CD4-positive, CD25-positive, alpha-beta regulatory T cell (primary cell): ENCODE results near the gene OR1D2. TPM values are rescaled to one million over a fixed set of nuclear protein-coding genes. Genes with fewer than 3 reads are reported as not detected.
"Not testable (repeated sequence)": the region's sequence is repeated elsewhere in the genome, so short reads cannot be mapped to it uniquely, and the experiment has no call there.

Experiments used
- ATAC-seq, 2 donors: fragments of 150-1000 bp; cut with Tn5 transposase; one replicate each; pipeline ENCODE4 v1.10.0; 2021; ENCODE audit warnings: low read depth in 2 of 2, moderate number of reproducible peaks in 2 of 2, moderate library complexity in 1 of 2
- DNase-seq, 3 donors: peaks; one replicate each; pipeline versions ENCODE4 v3.0.0 to v3.0.0-alpha.2; 2012 to 2022; ENCODE audit warnings: mixed read lengths in 1 of 3
- H3K27ac ChIP-seq: one replicate; pipeline ENCODE4 v1.7.0; 2013; ENCODE audit warnings: mild to moderate bottlenecking, low read length; ENCODE audit not compliant: insufficient read depth, poor library complexity, severe bottlenecking
- H3K27me3 ChIP-seq: one replicate; pipeline ENCODE4 v1.7.0; 2013; ENCODE audit warnings: low read length; ENCODE audit not compliant: control insufficient read depth, insufficient read depth
- H3K36me3 ChIP-seq: one replicate; pipeline ENCODE4 v1.7.0; 2013; ENCODE audit warnings: mild to moderate bottlenecking, low read length, moderate library complexity; ENCODE audit not compliant: control insufficient read depth, insufficient read depth
- H3K4me1 ChIP-seq: 2 replicates; pipeline ENCODE4 v1.7.0; 2013; ENCODE audit warnings: mild to moderate bottlenecking, low read length; ENCODE audit not compliant: insufficient read depth, control insufficient read depth, poor library complexity, severe bottlenecking
- H3K4me3 ChIP-seq: one replicate; pipeline ENCODE4 v1.7.0; 2013; ENCODE audit warnings: low read depth, mild to moderate bottlenecking, low read length, moderate library complexity
- H3K9me3 ChIP-seq, 2 experiments: 1 replicate in 1 of 2; 2 replicates in 1 of 2; pipeline ENCODE4 v1.7.0; 2013; ENCODE audit warnings: low read length in 2 of 2, mild to moderate bottlenecking in 1 of 2, moderate library complexity in 1 of 2; ENCODE audit not compliant: control insufficient read depth in 2 of 2
- H3K27ac Mint-ChIP-seq, 3 donors: one replicate each; pipeline ENCODE4 v1.8.0; 2020 to 2022; ENCODE audit warnings: mild to moderate bottlenecking in 3 of 3, mixed read lengths in 3 of 3, moderate library complexity in 2 of 3
- H3K27me3 Mint-ChIP-seq: one replicate; pipeline ENCODE4 v1.8.0; 2022; ENCODE audit warnings: mild to moderate bottlenecking, mixed read lengths
- H3K36me3 Mint-ChIP-seq: one replicate; pipeline ENCODE4 v1.8.0; 2020; ENCODE audit warnings: mixed read lengths
- H3K4me1 Mint-ChIP-seq, 4 donors: one replicate each; pipeline ENCODE4 v1.8.0; 2020 to 2022; ENCODE audit warnings: mixed read lengths in 4 of 4, mild to moderate bottlenecking in 1 of 4
- H3K4me3 Mint-ChIP-seq, 4 donors: one replicate each; pipeline ENCODE4 v1.8.0; 2020 to 2022; ENCODE audit warnings: mild to moderate bottlenecking in 4 of 4, mixed read lengths in 4 of 4, moderate library complexity in 3 of 4
- H3K9me3 Mint-ChIP-seq, 7 donors: one replicate each; pipeline ENCODE4 v1.8.0; 2020 to 2022; ENCODE audit warnings: mixed read lengths in 7 of 7, mild to moderate bottlenecking in 3 of 7, moderate library complexity in 2 of 7
- polyA plus RNA-seq, 4 donors: library from polyadenylated mRNA; unstranded; fragments of 300-500 nt; fragmentation: Illumina TruSeq; gene quantifications; one replicate each; pipeline ENCODE4 v1.2.3, GENCODE V29; 2021
- total RNA-seq: library from RNA; stranded (reverse); gene quantifications from one replicate; pipeline ENCODE4 v1.2.3, GENCODE V29; 2022

Gene OR1D2, protein sequence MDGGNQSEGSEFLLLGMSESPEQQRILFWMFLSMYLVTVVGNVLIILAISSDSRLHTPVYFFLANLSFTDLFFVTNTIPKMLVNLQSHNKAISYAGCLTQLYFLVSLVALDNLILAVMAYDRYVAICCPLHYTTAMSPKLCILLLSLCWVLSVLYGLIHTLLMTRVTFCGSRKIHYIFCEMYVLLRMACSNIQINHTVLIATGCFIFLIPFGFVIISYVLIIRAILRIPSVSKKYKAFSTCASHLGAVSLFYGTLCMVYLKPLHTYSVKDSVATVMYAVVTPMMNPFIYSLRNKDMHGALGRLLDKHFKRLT
- not detected for total RNA-seq
- not detected for polyA plus RNA-seq

DNA sequence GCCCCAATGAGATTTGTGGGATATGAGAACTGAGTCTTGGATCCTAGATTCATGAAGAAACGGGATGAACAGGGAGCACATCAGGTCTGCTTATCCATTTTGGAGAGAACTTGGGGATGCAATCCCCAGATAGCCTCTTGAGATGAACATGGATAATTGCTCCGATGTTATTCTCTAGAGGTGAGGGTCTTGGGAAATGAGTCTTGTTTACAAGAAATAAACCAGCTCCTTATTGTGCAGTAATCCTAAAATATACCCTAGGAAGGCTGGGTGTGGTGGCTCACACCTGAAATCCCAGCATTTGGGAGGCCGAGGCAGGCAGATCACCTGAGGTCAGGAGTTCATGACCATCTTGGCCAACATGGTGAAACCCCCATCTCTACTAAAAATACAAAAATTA, at the start of gene OR1D2:
Gene OR1D2, minus strand, starts transcription at position 101 of the 400 bp plus-strand sequence. CDS start 11,426 bp downstream, outside the sequence.
- Mint-ChIP-seq H3K36me3 (no peaks in the 10 kb centered on the region), H3K4me1 (no peaks in the 10 kb centered on the region), H3K9me3 (peaks cover 0 to 27% (median 12%) of the 10 kb centered on the region in 7 donors), H3K4me3 (no peak within 1 kb of the TSS), H3K27me3 (peaks cover 5% of the 10 kb centered on the region), H3K27ac (no peak within 1 kb of the TSS)
- no peaks in the 10 kb centered on the region for H3K36me3 ChIP-seq
- no peaks in the 10 kb centered on the region for H3K4me1 ChIP-seq
- ATAC-seq (no peak), DNase-seq (no peak)
- H3K27ac ChIP-seq: no peak within 1 kb of the TSS
- H3K9me3 ChIP-seq: peaks cover 5 to 8% of the 10 kb centered on the region in 2 experiments
- no peaks in the 10 kb centered on the region for H3K27me3 ChIP-seq
- no peak within 1 kb of the TSS for H3K4me3 ChIP-seq

DNA sequence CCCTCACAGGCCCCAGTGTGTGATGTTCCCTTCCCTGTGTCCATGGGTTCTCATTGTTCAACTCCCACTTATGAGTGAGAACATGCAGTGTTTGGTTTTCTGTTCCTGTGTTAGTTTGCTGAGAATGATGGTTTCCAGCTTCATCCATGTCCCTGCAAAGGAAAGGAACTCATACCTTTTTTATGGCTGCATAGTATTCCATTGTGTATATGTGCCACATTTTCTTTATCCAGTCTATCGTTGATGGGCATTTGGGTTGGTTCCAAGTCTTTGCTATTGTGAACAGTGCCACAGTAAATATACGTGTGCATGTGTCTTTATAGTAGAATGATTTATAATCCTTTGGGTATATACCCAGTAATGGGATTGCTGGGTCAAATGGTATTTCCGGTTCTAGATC, 33.3 kb upstream of the OR1D2 start:
- H3K4me1 Mint-ChIP-seq, DNase-seq, H3K9me3 ChIP-seq, H3K27ac ChIP-seq, H3K27me3 ChIP-seq, H3K4me3 ChIP-seq, H3K4me3 Mint-ChIP-seq, H3K27ac Mint-ChIP-seq, H3K4me1 ChIP-seq, H3K36me3 ChIP-seq, ATAC-seq, H3K36me3 Mint-ChIP-seq: not testable (repeated sequence)
- H3K9me3 Mint-ChIP-seq: peaks cover 0 to 15% (median 4%) of the 10 kb centered on the region in 7 donors
- peaks cover 20% of the 10 kb centered on the region for H3K27me3 Mint-ChIP-seq

DNA sequence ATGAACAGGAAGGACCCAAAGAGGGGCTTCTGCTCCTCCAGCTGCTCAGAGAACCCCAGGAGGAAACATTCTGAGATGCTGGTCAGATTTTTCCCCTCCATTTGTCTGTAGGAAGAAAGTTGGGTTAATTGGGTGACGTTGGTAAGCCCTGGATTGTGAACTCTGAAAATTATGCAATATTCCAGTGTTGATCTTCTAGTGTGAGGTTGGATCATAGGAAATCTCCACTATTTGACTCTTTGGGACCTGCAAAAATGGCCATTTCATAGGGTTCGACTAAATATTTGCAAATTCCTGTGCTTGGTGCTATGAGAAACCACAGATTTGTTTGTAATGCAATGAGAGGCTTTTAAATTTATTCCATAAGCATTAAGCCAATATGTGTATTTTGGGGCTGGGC, 23.2 kb upstream of the OR1D2 start, which contains the start of gene OR1G1:
Gene OR1G1, minus strand, starts transcription at position 101 of the 400 bp plus-strand sequence. Its CDS starts 0 bp downstream, at position 101.
- H3K27ac Mint-ChIP-seq: no peak within 1 kb of the TSS
- DNase-seq (no peak), ATAC-seq (no peak)

DNA sequence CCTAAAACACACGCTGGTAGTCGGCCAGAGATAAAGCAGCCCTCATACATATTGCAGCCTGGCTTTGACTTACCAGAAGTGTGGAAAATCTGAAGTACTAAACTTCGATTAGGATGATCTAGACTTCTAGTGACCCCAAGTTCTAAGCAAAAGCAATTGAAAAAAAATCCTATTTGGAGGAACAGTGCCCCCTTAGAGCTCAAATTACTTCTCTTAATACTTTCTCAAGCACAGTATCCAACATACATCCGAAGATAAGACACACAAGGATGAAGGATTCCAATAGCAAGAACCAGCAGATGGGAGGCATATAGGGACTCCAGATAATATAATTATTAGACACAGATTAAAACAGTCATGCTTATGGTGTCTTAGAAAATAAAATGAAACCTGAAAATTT, 30.4 kb downstream of the OR1D2 start:
- not testable (repeated sequence) for H3K4me3 Mint-ChIP-seq, H3K36me3 ChIP-seq, H3K4me3 ChIP-seq, H3K36me3 Mint-ChIP-seq, H3K4me1 Mint-ChIP-seq, H3K4me1 ChIP-seq, ATAC-seq, H3K9me3 ChIP-seq, H3K27ac Mint-ChIP-seq, H3K27ac ChIP-seq, H3K27me3 ChIP-seq
- H3K27me3 Mint-ChIP-seq: peaks cover 15% of the 10 kb centered on the region
- peak in 1 of 3 donors; percentile 19 for DNase-seq
- H3K9me3 Mint-ChIP-seq: peaks cover 0 to 13% (median 1%) of the 10 kb centered on the region in 7 donors

More for the DNA sequence above, 23.2 kb upstream of the OR1D2 start, which contains the start of gene OR1G1:
- H3K27me3 Mint-ChIP-seq: peaks cover 14% of the 10 kb centered on the region
- H3K9me3 ChIP-seq: no peaks in the 10 kb centered on the region
- no peak within 1 kb of the TSS for H3K4me3 ChIP-seq
- H3K4me1 ChIP-seq: no peaks in the 10 kb centered on the region
- H3K36me3 ChIP-seq: no peaks in the 10 kb centered on the region
- H3K27ac ChIP-seq: no peak within 1 kb of the TSS
- H3K36me3 Mint-ChIP-seq: no peaks in the 10 kb centered on the region
- H3K4me3 Mint-ChIP-seq: no peak within 1 kb of the TSS
- H3K4me1 Mint-ChIP-seq: no peaks in the 10 kb centered on the region
- peaks cover 10% of the 10 kb centered on the region for H3K27me3 ChIP-seq
- no peaks in the 10 kb centered on the region for H3K9me3 Mint-ChIP-seq

DNA sequence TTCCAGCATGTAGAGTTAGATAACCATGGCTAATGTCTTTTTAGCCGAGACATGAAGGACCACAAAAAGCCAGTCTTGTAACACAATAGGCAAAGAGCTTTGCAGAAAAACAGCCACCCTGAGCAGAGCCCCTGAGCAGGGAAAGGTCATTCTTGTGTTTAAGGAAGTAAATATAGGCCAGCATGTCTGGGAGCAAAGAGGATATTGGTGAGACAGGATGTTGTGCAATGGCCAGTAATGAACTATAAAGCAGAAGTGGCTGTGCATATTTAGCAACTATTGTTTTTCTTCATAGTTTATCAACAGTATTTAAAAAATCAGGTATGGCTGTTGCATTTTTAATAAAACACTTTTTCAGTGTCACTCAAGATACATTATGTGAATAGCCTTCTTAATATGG, 39.0 kb downstream of the OR1D2 start:
- H3K27me3 Mint-ChIP-seq, H3K27me3 ChIP-seq, H3K4me1 ChIP-seq, H3K4me3 ChIP-seq, H3K4me3 Mint-ChIP-seq, H3K36me3 ChIP-seq, H3K36me3 Mint-ChIP-seq, H3K4me1 Mint-ChIP-seq, H3K9me3 Mint-ChIP-seq, H3K9me3 ChIP-seq, H3K27ac ChIP-seq, DNase-seq, H3K27ac Mint-ChIP-seq: not testable (repeated sequence)
- peak in 1 of 2 donors; percentile 37 for ATAC-seq

DNA sequence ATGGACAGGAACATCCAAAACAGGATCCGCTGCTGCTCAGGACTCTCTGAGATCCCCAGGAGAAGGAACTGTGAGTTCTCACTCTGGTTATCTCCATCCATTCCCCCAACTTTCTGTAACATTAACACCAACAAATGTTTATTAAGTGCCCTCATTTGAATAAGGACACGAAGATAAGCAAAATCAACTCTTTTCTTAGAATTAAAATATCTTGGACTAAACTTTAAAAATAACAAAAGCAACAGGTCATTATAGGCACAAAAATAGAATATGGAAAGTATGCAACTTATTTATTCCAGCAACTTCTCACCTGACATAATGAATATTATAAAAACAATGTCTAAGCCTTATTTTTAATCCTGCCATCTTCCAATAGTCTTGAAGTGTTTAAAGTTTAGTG, 40.7 kb downstream of the OR1D2 start, which contains the start of gene OR1D5:
Gene OR1D5, minus strand, starts transcription at position 101 of the 400 bp plus-strand sequence. Its CDS starts 0 bp downstream, at position 101.
- not testable (repeated sequence) for H3K9me3 Mint-ChIP-seq, H3K4me3 Mint-ChIP-seq, H3K36me3 Mint-ChIP-seq, H3K27me3 ChIP-seq, H3K4me1 ChIP-seq, H3K27ac ChIP-seq, H3K27ac Mint-ChIP-seq, H3K4me1 Mint-ChIP-seq, H3K27me3 Mint-ChIP-seq, ATAC-seq, H3K9me3 ChIP-seq, H3K36me3 ChIP-seq, DNase-seq, H3K4me3 ChIP-seq

DNA sequence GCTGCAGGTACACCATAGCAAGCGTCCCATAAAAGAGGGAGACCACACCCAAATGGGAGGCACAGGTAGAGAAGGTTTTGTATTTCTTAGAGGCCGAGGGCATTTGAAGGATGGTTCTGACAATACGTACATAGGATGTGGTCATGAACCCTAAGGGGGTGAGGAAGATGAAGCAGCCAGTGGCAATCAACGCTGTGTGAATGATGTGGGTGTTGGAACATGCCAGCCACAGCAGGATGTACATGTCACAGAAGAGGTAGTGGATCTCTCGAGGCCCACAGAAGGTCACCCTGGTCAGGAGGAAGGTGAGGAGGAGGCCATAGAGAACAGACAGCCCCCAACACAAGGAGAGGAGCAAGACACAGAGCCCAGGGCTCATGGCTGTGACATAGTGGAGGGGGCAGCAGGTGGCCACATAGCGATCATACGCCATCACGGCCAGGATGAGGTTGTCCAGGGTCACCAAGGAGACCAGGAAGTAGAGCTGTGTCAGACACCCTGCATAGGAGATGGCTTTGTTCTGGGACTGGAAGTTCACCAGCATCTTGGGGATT, 41.3 kb downstream of the OR1D2 start:
- H3K9me3 Mint-ChIP-seq, ATAC-seq, H3K27ac ChIP-seq, H3K4me3 ChIP-seq, DNase-seq, H3K4me3 Mint-ChIP-seq, H3K4me1 ChIP-seq, H3K36me3 ChIP-seq, H3K27ac Mint-ChIP-seq, H3K27me3 ChIP-seq, H3K4me1 Mint-ChIP-seq, H3K27me3 Mint-ChIP-seq, H3K36me3 Mint-ChIP-seq, H3K9me3 ChIP-seq: not testable (repeated sequence)

DNA sequence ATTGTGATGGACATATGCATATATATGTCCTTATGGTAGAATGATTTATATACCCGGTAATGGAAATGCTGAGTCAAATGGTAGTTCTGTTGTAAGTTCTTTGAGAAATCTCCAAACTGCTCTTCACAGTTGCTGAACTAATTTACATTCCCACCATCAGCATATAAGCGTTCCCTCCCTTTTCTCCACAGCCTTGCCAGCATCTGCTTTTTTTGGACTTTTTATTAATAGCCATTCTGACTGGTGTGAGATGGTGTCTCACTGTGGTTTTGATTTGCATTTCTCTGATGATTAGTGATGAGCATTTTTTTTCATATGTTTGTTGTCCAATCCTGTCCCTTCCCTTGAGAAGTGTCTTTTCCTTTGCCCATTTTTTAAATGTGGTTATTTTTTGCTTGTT, 49.4 kb downstream of the OR1D2 start:
- not testable (repeated sequence) for H3K27me3 ChIP-seq, H3K9me3 Mint-ChIP-seq, DNase-seq, H3K9me3 ChIP-seq, H3K4me3 ChIP-seq, H3K36me3 ChIP-seq, H3K27ac ChIP-seq, ATAC-seq, H3K4me1 Mint-ChIP-seq, H3K36me3 Mint-ChIP-seq, H3K4me3 Mint-ChIP-seq, H3K27ac Mint-ChIP-seq, H3K4me1 ChIP-seq
- peaks cover 10% of the 10 kb centered on the region for H3K27me3 Mint-ChIP-seq
